Right lobe of liver (tissue), 4 donors: Measurements from ENCODE around the gene CFAP46.
"Not testable (repeated sequence)": the region's sequence is repeated elsewhere in the genome, so short reads cannot be mapped to it uniquely, and the experiment has no call there.

ENCODE experiments used
- CTCF ChIP-seq, 4 donors: fragments of 200-600 bp in 3 of 4; fragments of 450-650 bp in 1 of 4; IDR thresholded peaks; one replicate each; pipeline versions ENCODE4 v1.5.1 to v1.8.0; 2016 to 2022; ENCODE audit warnings: antibody characterized with exemption in 4 of 4, mild to moderate bottlenecking in 2 of 4
- POLR2A ChIP-seq: fragments of 450-650 bp; IDR thresholded peaks from one replicate; pipeline ENCODE4 v1.6.1; 2017; ENCODE audit warnings: antibody characterized with exemption, mild to moderate bottlenecking
- donor health status: DM: no; HTN: no; CAD: no.
- donor health status: DM: no; HTN: no; CAD: no.
- donor health status: DM: no; HTN: yes; CAD: no.

GRCh38 chr10:132843276-132843675 lies 99.1 kb downstream of the CFAP46 start:
- TF ChIP-seq CTCF (IDR thresholded peaks at IDR 0.05); POLR2A: not testable (repeated sequence)
